IMR-90 (cell line): ENCODE data around the gene MAGI2. TPM values are rescaled to one million over a fixed set of nuclear protein-coding genes. Genes with fewer than 3 reads are reported as not detected.

Source experiments
- ATAC-seq: fragments of 200-7000 bp; cut with Tn5 transposase; 2 replicates; pipeline ENCODE4 v1.9.1; 2020; ENCODE audit warnings: low read depth, mild to moderate bottlenecking, moderate library complexity
- BruUV-seq: library from RNA; stranded (reverse); fragments of 400-500 nt; replicated peaks from 2 replicates; lab custom pipeline; 2021; lab: Mats Ljungman, UMichigan
- CTCF ChIA-PET: fragments of 300-600 bp; formaldehyde crosslinking; extraction: SDS; loops from one replicate; lab custom pipeline; 2021; ENCODE audit warnings: antibody characterized with exemption; lab: Yijun Ruan, JAX
- POLR2A ChIA-PET: fragments of 300-600 bp; sonication (Branson Sonifier 250); formaldehyde crosslinking; loops from one replicate; lab custom pipeline; 2022; ENCODE audit warnings: antibody characterized with exemption; ENCODE audit not compliant: unreplicated experiment; lab: Charles Lee
- DNase-seq: peaks from one replicate; pipeline ENCODE4 v3.0.0; 2013
- H2AFZ ChIP-seq: replicated peaks from 2 replicates; pipeline ENCODE3; 2013; ENCODE audit warnings: low read length, mild to moderate bottlenecking; ENCODE audit not compliant: poor library complexity
- H2AK5ac ChIP-seq: 2 replicates; pipeline ENCODE4 v1.6.1; 2013; ENCODE audit warnings: low read depth, low read length, inconsistent platforms
- H2AK9ac ChIP-seq: replicated peaks from 2 replicates; pipeline ENCODE3; 2013; ENCODE audit warnings: mild to moderate bottlenecking, low read depth, low read length, moderate library complexity; ENCODE audit not compliant: poor library complexity
- H2BK120ac ChIP-seq: 2 replicates; pipeline ENCODE4 v1.6.1; 2013; ENCODE audit warnings: low read depth, low read length, inconsistent platforms
- H2BK15ac ChIP-seq: 3 replicates; pipeline ENCODE4 v1.6.1; 2013; ENCODE audit warnings: low read depth, low read length, inconsistent platforms
- H2BK20ac ChIP-seq: 2 replicates; pipeline ENCODE4 v1.6.1; 2013; ENCODE audit warnings: low read depth, mild to moderate bottlenecking, inconsistent platforms, low read length, moderate library complexity
- H2BK5ac ChIP-seq: 2 replicates; pipeline ENCODE4 v1.6.1; 2013; ENCODE audit warnings: mild to moderate bottlenecking, low read depth, low read length, inconsistent platforms; ENCODE audit not compliant: poor library complexity, severe bottlenecking
- H3K14ac ChIP-seq: replicated peaks from 2 replicates; pipeline ENCODE4 v1.6.1; 2013; ENCODE audit warnings: low read depth, low read length, inconsistent platforms
- H3K18ac ChIP-seq: 2 replicates; pipeline ENCODE4 v1.6.1; 2013; ENCODE audit warnings: low read depth, low read length, control low read depth
- H3K23ac ChIP-seq: 2 replicates; pipeline ENCODE4 v1.6.1; 2013; ENCODE audit warnings: low read depth, low read length, inconsistent platforms
- H3K27ac ChIP-seq: 2 replicates; pipeline ENCODE4 v1.5.1; 2013; ENCODE audit warnings: mild to moderate bottlenecking, control low read depth, low read length; ENCODE audit not compliant: insufficient read depth
- H3K27me3 ChIP-seq: 2 replicates; pipeline ENCODE4 v1.6.1; 2013; ENCODE audit warnings: low read length; ENCODE audit not compliant: control insufficient read depth, insufficient read depth
- H3K36me3 ChIP-seq: 2 replicates; pipeline ENCODE4 v1.6.1; 2013; ENCODE audit warnings: low read length, mixed read lengths; ENCODE audit not compliant: control insufficient read depth, insufficient read depth
- H3K4ac ChIP-seq: 2 replicates; pipeline ENCODE4 v1.6.1; 2013; ENCODE audit warnings: low read depth, low read length, inconsistent platforms
- H3K4me1 ChIP-seq: 2 replicates; pipeline ENCODE4 v1.6.1; 2013; ENCODE audit warnings: low read length, mixed read lengths; ENCODE audit not compliant: control insufficient read depth, insufficient read depth
- H3K4me2 ChIP-seq: 2 replicates; pipeline ENCODE4 v1.6.1; 2013; ENCODE audit warnings: low read depth, mild to moderate bottlenecking, control low read depth, low read length, moderate library complexity
- H3K4me3 ChIP-seq: 2 replicates; pipeline ENCODE4 v1.5.1; 2013; ENCODE audit warnings: low read depth, mild to moderate bottlenecking, control low read depth, low read length, moderate library complexity; ENCODE audit not compliant: insufficient read depth
- H3K56ac ChIP-seq: 2 replicates; pipeline ENCODE4 v1.6.1; 2013; ENCODE audit warnings: low read length, inconsistent platforms; ENCODE audit not compliant: insufficient read depth; ENCODE audit errors: extremely low read depth
- H3K79me1 ChIP-seq, 2 experiments: 2 replicates each; pipeline ENCODE4 v1.6.1; 2013; ENCODE audit warnings: low read length in 2 of 2, inconsistent platforms in 1 of 2, low read depth in 1 of 2
- H3K9ac ChIP-seq: 2 replicates; pipeline ENCODE4 v1.6.1; 2013; ENCODE audit warnings: low read depth, low read length, control low read depth
- H3K9me1 ChIP-seq: 2 replicates; pipeline ENCODE4 v1.6.1; 2013; ENCODE audit warnings: low read length, inconsistent platforms; ENCODE audit not compliant: insufficient read depth
- H3K9me3 ChIP-seq: 2 replicates; pipeline ENCODE4 v1.6.1; 2013; ENCODE audit warnings: low read length; ENCODE audit not compliant: control insufficient read depth, insufficient read depth
- H4K20me1 ChIP-seq: 2 replicates; pipeline ENCODE4 v1.6.1; 2013; ENCODE audit warnings: low read length, inconsistent platforms; ENCODE audit not compliant: insufficient read depth
- H4K5ac ChIP-seq: 2 replicates; pipeline ENCODE4 v1.6.1; 2013; ENCODE audit warnings: mild to moderate bottlenecking, low read depth, low read length, control low read depth
- H4K8ac ChIP-seq, 2 experiments: 2 replicates each; pipeline ENCODE4 v1.6.1; 2013; ENCODE audit warnings: low read depth in 2 of 2, low read length in 2 of 2, control low read depth in 1 of 2, inconsistent platforms in 1 of 2
- H4K91ac ChIP-seq: 2 replicates; pipeline ENCODE4 v1.6.1; 2013; ENCODE audit warnings: low read depth, low read length, inconsistent platforms; ENCODE audit not compliant: insufficient read depth
- BHLHE40 ChIP-seq: fragments of 150-350 bp; IDR thresholded peaks from 2 replicates; pipeline ENCODE4 v1.6.1; 2016; ENCODE audit warnings: mild to moderate bottlenecking, low read depth, low read length
- CEBPB ChIP-seq: IDR thresholded peaks from 2 replicates; pipeline ENCODE4 v1.6.1; 2012; ENCODE audit warnings: low read depth, low read length, improper control_type of control experiment
- CHD1 ChIP-seq: IDR thresholded peaks from 2 replicates; pipeline ENCODE4 v1.6.1; 2012; ENCODE audit warnings: low read depth, low read length, improper control_type of control experiment
- CTCF ChIP-seq: conservative IDR thresholded peaks from 2 replicates; pipeline ENCODE4 v1.5.1; 2012; ENCODE audit warnings: mild to moderate bottlenecking, low read depth, low read length, improper control_type of control experiment
- FOS ChIP-seq: fragments of 150-350 bp; IDR thresholded peaks from 2 replicates; pipeline ENCODE4 v1.6.1; 2016; ENCODE audit warnings: low read depth, low read length
- MAFK ChIP-seq: IDR thresholded peaks from 2 replicates; pipeline ENCODE4 v1.6.1; 2012; ENCODE audit warnings: low read depth, low read length, improper control_type of control experiment
- MAZ ChIP-seq: IDR thresholded peaks from 2 replicates; pipeline ENCODE4 v1.6.1; 2012; ENCODE audit warnings: low read depth, mild to moderate bottlenecking, low read length, improper control_type of control experiment, moderate library complexity, borderline replicate concordance
- MXI1 ChIP-seq: IDR thresholded peaks from 2 replicates; pipeline ENCODE4 v1.6.1; 2012; ENCODE audit warnings: low read depth, mild to moderate bottlenecking, low read length, moderate library complexity, borderline replicate concordance
- NFE2L2 ChIP-seq: fragments of 150-350 bp; IDR thresholded peaks from 2 replicates; pipeline ENCODE4 v1.6.1; 2016; ENCODE audit warnings: low read depth, mild to moderate bottlenecking, low read length
- POLR2A ChIP-seq: IDR thresholded peaks from 2 replicates; pipeline ENCODE4 v1.6.1; 2012; ENCODE audit warnings: mild to moderate bottlenecking, low read depth, low read length
- RAD21 ChIP-seq: IDR thresholded peaks from 2 replicates; pipeline ENCODE4 v1.6.1; 2012; ENCODE audit warnings: low read length, improper control_type of control experiment
- RCOR1 ChIP-seq: IDR thresholded peaks from 2 replicates; pipeline ENCODE4 v1.6.1; 2012; ENCODE audit warnings: mild to moderate bottlenecking, low read length, improper control_type of control experiment; ENCODE audit not compliant: insufficient replicate concordance
- RFX5 ChIP-seq: IDR thresholded peaks from 2 replicates; pipeline ENCODE4 v1.8.0; 2012; ENCODE audit warnings: low read depth, mild to moderate bottlenecking, low read length, moderate library complexity
- SMC3 ChIP-seq: fragments of 150-350 bp; IDR thresholded peaks from 2 replicates; pipeline ENCODE4 v1.6.1; 2016; ENCODE audit warnings: low read depth, mild to moderate bottlenecking, antibody characterized with exemption, low read length, moderate library complexity
- USF2 ChIP-seq: fragments of 150-350 bp; IDR thresholded peaks from 2 replicates; pipeline ENCODE4 v1.6.1; 2017; ENCODE audit warnings: mild to moderate bottlenecking, antibody characterized with exemption, low read length, low read depth
- whole genome bisulfite sequencing, 2 experiments: methylation state at CpG; one replicate each; pipeline versions ENCODE4 v1.1.5 to v1.1.7; 2013; ENCODE audit warnings: missing lambda C conversion rate in 2 of 2; ENCODE audit not compliant: insufficient read length in 1 of 2; ENCODE audit errors: extremely low coverage in 2 of 2; 5-methylcytosine and 5-hydroxymethylcytosine counted together
- dilution Hi-C: fragments of 300-500 bp; cut with HindIII; formaldehyde crosslinking; loops from one replicate; pipeline ENCODE4 v1.14.3; 2018; ENCODE audit warnings: low sequenced_read_pairs; ENCODE audit not compliant: unreplicated experiment
- in situ Hi-C: fragments of 300-500 bp; cut with MboI; formaldehyde crosslinking; loops from 3 replicates; pipeline ENCODE4 v1.14.3; 2019; ENCODE audit warnings: low sequenced_read_pairs, inconsistent platforms, mixed read lengths
- intact Hi-C: fragments of 100-400 bp; cut with micrococcal nuclease; formaldehyde crosslinking; loops from 2 replicates; pipeline ENCODE4 v1.10.0; 2022
- polyA plus RNA-seq, 3 experiments: library from polyadenylated mRNA; depleted of rRNA; stranded (reverse); fragments of >200 nt; gene quantifications; 2 replicates each; pipeline ENCODE4 v1.2.3, GENCODE V29; 2012; ENCODE audit warnings: low replicate concordance in 1 of 3
- total RNA-seq: library from RNA; depleted of rRNA; stranded (reverse); fragments of >200 nt; gene quantifications from 2 replicates; pipeline ENCODE4 v1.2.3, GENCODE V29; 2012
- TF ChIP-seq, protein P1 (sequence below): fragments of 150-350 bp; IDR thresholded peaks from 2 replicates; pipeline ENCODE4 v1.6.1; 2016; ENCODE audit warnings: low read depth, mild to moderate bottlenecking, low read length, moderate library complexity, borderline replicate concordance

The MAGI2 gene
- total and polyA plus RNA-seq, 2 of the 4 experiments (the other 2 are of a cell fraction) = 2.5 to 17.9 TPM

DNA sequence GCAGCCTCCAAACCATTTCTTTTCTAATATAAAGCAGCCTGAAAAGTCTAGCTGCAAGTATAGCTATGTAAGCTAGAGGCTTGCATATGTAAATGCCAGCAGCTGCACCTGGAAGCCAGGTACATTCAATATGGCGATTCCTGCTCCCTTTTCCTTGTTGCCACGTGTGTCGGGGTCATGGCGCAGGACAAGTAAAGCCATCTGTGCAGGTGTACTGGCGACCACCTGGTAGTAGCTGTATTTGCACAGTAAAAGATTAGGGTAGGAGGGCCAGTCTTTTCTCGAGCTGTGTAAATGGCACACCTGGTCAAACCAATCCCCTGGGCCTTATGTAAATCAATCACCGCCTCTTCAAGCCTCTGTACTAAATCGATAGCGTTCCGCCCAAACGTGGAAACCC is 484.5 kb downstream of the MAGI2 start:
- peak overlapping the region; percentile 30; the same call in 1 of the 2 replicates for H3K4ac ChIP-seq
- H2AK5ac ChIP-seq = no peak overlapping the region; the same call in 1 of the 2 replicates
- peaks cover 8% of the 10 kb centered on the region for H3K4me1 ChIP-seq
- H3K9me3 ChIP-seq = no peaks in the 10 kb centered on the region
- TF ChIP-seq BHLHE40 (no peak), FOS (no peak), CEBPB (no peak), SMC3 (no peak), RFX5 (no peak), RAD21 (no peak), CTCF (no peak), MAZ (no peak), MAFK (no peak), POLR2A (no peak), RCOR1 (no peak), USF2 (no peak), NFE2L2 (no peak), MXI1 (no peak), CHD1 (no peak)
- TF ChIP-seq, protein P1, sequence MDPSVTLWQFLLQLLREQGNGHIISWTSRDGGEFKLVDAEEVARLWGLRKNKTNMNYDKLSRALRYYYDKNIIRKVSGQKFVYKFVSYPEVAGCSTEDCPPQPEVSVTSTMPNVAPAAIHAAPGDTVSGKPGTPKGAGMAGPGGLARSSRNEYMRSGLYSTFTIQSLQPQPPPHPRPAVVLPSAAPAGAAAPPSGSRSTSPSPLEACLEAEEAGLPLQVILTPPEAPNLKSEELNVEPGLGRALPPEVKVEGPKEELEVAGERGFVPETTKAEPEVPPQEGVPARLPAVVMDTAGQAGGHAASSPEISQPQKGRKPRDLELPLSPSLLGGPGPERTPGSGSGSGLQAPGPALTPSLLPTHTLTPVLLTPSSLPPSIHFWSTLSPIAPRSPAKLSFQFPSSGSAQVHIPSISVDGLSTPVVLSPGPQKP = no peak
- H3K23ac ChIP-seq = no peak overlapping the region
- no peak overlapping the region for H2AK9ac ChIP-seq
- no TSS peak for BruUV-seq
- DNase-seq (no peak), ATAC-seq (no peak)
- dilution Hi-C loops (no loop called here), intact Hi-C loops (no loop called here), in situ Hi-C loops (no loop called here)
- H3K4me2 ChIP-seq = no peak overlapping the region
- 0 out of 2 replicates have a peak, but pooled peaks cover 2% of the 10 kb centered on the region for H3K9me1 ChIP-seq
- no peak overlapping the region for H2BK5ac ChIP-seq
- peak overlapping the region; percentile 76; the same call in 1 of the 2 replicates for H2BK120ac ChIP-seq
- no peaks in the 10 kb centered on the region for H3K27me3 ChIP-seq
- H3K27ac ChIP-seq = no peak overlapping the region
- H3K4me3 ChIP-seq = no peak overlapping the region
- ChIA-PET CTCF (no interaction called here), POLR2A (no interaction called here)
- peak overlapping the region; percentile 63 for H4K91ac ChIP-seq
- no peak overlapping the region for H4K5ac ChIP-seq
- H3K36me3 ChIP-seq = no peaks in the 10 kb centered on the region
- no peaks in the 10 kb centered on the region; the same call in 1 of the 2 replicates for H4K20me1 ChIP-seq
- H3K9ac ChIP-seq = no peak overlapping the region
- H3K18ac ChIP-seq = no peak overlapping the region
- no peak overlapping the region for H3K14ac ChIP-seq
- no peak overlapping the region for H3K56ac ChIP-seq
- peak overlapping the region; percentile 65; the same call in 2 of the 3 replicates for H2BK15ac ChIP-seq
- H3K79me1 ChIP-seq = 0 out of 4 replicates have a peak, but pooled peaks cover 0 to 3% of the 10 kb centered on the region in 2 experiments
- 0 out of 2 replicates have a peak overlapping the region, but pooled peaks have one; percentile 64 for H2BK20ac ChIP-seq
- no peak overlapping the region for H4K8ac ChIP-seq
- H2AFZ ChIP-seq = no peak overlapping the region
- WGBS, 2 experiments = 87% methylated on average over 6 of the region's 11 CpGs; no CpG with 5 or more reads in 1 of the 2 experiments
